ACHN (cell line): ENCODE data around the gene LPCAT2.
A peak's percentile ranks its signal among the peaks of the same experiment; 100 is the strongest.

ENCODE experiments used
- DNase-seq: peaks from one replicate; pipeline ENCODE4 v3.0.0-alpha.2; 2015
- in situ Hi-C: cut with HindIII; loops from 2 replicates; pipeline ENCODE4 v1.10.0; 2017; ENCODE audit warnings: low sequenced_read_pairs, low pct_ligation_motif_present, low pct_unique_long_range_greater_than_20kb

LPCAT2 gene

DNA sequence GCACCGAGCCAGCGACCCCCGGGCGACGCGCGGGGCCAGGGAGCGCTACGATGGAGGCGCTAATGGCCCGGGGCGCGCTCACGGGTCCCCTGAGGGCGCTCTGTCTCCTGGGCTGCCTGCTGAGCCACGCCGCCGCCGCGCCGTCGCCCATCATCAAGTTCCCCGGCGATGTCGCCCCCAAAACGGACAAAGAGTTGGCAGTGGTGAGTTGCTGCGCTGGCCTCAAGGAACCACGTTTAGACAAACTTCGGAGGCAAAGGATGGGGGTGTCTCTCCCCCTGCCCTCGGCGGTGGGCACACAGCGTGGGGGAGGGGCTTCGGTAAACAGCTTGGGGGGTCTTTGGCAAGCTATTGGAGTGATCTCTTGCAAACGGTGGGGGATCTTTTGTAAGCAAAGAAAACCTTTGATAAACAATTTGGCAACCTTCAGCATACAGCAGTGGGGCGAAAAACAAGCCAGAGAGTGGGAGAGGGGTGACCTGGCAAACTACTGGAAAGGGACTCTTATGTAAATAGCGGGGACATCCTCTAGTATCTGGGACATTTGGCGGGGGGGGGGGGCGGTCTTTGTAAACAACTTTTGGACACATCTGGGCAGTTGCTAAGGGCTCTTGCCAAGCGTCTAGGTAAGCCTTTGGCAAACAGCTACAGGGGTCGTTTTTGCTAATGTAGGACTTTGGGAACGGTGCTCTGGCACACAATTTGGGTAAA is 29.3 kb upstream of the LPCAT2 start:
- DNase-seq = no peak
- in situ Hi-C loops = no loop called here

DNA sequence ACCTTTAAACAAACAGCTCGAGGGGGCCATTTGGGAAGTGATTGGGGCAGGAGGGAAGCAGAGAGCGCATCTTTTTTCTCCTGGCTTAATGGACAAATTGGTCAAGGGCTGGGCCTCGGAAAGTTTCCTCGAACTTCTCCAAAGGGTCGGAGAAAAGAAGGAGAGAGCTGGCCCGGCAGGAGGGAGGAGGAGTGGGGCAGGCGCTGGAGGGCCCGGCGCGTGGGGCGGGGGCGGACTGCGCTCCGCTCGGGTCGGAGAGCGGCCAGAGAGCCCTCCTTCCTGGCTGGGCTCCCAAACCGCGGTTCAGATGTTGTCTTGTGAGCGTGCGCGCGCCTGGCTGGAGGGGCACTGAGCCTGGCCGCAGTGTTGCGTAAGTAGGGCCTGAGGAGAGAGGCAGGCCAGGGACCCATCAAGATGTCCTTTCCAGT is 28.6 kb upstream of the LPCAT2 start:
- DNase-seq = no peak
- in situ Hi-C loops = no loop called here

DNA sequence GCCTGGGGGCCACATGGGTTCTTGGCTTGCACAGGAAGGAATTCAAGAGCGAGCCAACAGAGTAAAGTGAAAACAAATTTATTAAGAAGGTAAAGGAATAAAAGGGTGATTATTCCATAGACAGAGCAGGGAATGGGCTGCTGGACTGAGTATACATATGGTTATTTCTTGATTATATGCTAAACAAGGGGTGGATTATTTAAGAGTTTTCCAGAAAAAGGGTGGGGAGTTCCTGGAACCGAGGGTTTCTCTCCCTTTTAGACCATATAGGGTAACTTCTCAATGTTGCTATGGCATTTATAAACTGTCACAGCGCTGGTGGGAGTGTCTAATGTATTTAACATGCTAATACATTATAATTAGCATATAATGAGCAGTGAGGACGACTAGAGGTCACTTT is 27.8 kb upstream of the LPCAT2 start:
- in situ Hi-C loops = no loop called here
- DNase-seq = no peak

DNA sequence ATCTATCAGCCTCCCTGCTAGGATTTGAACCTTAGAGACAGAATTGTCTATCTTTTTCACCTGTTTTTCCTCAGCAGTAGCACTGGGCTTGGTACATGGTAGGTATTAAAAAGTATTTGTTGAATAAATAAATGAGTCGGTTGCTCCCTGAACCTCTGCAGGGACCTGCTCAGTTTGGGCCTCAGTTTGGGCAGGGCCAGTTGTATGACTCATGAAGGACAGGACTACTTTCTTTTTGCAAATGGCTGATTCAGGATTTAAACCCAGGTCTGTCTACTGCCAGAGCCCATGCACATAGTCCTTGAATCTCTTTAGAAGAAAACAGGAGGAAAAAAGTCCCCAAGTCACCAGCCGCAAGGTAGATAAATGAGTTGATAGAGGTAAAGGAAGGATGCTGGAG is 26.8 kb upstream of the LPCAT2 start:
- no peak for DNase-seq
- in situ Hi-C loops = no loop called here

DNA sequence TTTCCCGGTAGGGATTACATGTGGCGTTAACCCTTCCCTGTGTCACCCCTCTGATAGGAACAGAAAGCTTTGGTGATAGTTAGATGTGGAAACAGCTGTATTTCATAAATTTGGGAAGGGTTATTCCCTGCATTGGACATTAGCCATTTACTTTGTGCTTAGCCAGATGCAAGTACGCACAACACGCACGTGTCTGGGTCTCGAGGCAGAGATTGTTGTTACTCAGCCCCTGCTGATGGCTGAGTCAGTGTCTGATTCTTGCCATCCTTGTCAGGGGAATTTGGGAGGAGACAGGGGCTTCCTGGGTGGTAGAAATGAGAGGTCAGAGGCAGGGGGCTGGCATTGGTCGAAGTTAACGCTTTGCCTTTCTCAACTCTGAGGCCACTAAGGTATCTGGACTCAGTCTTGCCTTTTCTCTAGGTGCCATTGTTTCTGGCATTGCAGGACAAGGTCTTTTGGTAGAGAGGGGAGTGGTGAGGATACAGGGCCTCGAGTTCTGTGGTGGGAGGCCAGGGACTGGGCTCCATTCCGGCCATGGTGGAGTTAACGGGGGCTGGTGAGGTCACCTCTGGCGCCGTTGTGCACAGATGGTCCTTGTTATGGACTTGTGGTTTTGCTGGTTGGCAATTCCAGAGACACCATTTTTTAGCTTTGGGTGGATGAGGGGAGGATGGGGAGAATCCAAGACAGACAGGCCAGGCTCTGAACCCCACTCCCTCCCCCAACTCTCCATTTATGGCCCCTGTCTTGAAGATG is 21.6 kb upstream of the LPCAT2 start:
- in situ Hi-C loops = no loop called here
- no peak for DNase-seq

DNA sequence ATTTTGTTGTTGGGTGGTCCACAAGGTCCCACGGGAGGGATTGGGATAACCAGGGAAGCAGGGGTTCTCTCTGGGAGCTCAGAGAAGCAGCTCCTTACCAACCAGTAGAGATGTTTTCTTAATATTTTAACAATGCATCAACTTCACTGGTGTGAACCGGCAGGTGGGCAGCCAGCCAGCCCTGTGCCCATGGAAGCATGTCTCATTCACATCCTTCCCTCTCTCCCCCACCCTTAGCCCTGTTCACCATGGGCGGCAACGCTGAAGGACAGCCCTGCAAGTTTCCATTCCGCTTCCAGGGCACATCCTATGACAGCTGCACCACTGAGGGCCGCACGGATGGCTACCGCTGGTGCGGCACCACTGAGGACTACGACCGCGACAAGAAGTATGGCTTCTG is 20.6 kb upstream of the LPCAT2 start:
- in situ Hi-C loops = no loop called here

DNA sequence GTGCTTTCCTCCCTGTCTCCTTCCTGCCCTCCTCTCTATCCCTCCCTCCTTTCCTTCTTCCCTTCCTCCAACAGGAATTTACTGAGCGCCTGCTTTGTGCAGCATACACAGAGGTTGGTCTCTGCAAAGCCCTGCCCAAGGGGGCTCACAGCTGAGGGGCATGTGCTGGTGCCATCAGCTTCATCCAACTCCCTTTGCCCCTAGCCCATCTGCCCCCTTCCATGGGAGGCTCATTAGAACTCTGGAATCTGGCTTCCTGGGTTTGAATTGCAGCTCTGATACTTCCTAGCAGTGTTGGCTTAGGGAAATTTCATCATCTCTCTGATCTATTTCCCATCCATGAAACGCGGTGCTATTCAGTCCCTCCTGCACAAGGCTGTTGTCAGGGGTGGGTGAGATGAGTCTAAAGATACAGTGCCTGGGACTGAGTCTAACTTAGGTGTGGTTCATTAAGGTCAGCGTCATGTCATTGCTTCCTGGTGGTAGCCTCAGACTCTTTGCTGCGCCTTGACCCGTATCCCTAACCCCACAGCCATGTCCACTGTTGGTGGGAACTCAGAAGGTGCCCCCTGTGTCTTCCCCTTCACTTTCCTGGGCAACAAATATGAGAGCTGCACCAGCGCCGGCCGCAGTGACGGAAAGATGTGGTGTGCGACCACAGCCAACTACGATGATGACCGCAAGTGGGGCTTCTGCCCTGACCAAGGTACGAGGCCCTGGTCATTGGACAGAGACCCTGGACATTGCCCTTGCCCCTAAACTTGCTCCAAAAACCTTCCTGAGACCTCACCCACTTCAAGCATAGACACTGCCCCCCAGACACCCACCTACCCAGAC is 19.5 kb upstream of the LPCAT2 start:
- in situ Hi-C loops = no loop called here
- no peak for DNase-seq

More for the DNA sequence above, 20.6 kb upstream of the LPCAT2 start:
- no peak for DNase-seq

DNA sequence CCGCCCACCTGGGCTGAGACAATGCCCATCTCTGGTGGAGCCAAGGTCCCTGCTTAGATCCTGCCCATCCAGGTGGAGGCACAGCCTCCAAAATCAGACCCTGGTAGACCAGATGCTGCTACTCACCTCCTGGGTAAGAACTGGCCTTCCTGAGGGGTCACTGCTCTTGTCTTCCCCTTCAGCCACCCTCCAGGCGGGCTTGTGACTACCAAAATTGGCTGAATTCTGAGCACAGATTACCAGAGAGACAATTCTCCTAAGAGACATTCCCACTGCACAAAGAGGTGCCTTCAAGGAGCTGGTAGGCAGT is 19.0 kb upstream of the LPCAT2 start:
- in situ Hi-C loops = no loop called here

DNA sequence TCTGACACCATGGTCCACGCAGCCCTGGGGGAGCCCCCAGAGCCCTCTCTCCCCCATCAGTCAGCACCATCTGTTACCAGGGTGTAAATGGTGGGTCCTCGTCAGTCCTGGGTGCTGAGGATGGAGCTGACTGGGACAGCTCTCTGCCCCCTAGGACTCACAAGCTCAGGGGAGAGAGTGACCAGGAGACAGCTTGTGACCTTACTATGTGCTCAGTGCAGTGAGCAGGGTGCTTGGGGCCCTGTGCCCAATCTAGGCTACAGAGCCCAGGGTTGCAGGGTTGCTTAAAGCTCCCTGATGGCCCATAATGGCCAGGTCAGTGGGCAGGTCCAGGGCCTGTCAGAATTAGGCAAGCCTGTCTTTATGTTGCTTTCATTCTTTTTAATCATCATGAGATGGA is 18.6 kb upstream of the LPCAT2 start:
- in situ Hi-C loops = no loop called here
- DNase-seq = no peak

More for the DNA sequence above, 19.0 kb upstream of the LPCAT2 start:
- DNase-seq = no peak

DNA sequence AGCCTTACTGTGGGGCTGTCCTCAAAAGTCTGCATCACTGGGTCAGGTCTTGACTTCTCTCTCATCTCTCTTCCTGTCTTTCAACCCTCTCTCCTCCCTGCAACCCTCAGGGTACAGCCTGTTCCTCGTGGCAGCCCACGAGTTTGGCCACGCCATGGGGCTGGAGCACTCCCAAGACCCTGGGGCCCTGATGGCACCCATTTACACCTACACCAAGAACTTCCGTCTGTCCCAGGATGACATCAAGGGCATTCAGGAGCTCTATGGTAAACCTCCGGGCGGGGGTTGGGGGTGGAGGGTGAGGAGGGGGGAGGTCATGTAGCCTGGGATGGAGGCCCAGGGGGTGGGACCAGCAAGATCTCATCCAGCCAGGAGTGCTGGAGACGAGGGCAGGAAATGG is 17.2 kb upstream of the LPCAT2 start:
- DNase-seq = no peak
- in situ Hi-C loops = no loop called here

DNA sequence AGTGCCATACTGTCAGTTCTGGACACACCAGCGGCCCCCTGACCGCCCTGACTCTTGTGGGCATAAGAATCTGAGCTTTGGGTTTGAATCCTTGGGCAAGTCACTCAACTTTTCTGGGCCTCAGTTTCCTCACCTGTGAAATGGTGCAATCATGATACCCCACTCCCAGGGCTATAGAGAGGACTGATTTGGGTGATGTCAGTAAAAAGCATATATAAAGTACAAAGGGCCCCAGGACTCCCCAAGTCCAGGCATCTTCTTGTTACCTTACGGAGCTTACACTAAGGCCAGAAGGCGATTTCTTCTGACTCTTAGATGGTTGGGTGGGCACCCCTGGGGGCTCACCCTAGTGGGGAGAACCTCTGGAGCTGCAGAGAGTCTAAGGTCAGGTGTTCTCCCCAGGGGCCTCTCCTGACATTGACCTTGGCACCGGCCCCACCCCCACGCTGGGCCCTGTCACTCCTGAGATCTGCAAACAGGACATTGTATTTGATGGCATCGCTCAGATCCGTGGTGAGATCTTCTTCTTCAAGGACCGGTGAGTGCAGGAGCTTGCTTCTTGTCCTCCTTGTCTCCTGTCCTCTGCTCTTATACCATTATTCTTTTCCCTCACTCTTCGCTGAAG is 16.0 kb upstream of the LPCAT2 start:
- in situ Hi-C loops = no loop called here
- DNase-seq = no peak

DNA sequence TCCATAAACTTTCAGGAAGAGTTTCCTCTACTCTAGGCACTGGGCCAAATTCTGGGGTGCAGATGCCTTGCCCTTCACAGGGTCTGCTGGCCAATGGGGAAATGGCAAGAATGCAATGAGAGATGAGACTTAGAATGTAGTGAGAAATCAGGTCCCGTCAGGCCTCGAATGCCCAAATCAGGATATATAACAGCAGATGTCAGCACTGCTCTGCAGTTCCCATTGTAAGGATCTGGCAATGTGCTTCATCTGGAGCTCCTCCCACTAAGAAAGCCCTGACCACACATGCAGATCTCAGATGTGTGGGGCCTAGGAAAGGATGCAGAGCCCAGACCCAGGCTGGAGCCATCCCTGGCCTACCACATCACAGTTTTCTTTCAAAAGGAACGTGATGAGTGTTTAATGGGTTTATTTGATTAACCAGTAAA is 13.9 kb upstream of the LPCAT2 start:
- in situ Hi-C loops = no loop called here
- peak; percentile 28 for DNase-seq

DNA sequence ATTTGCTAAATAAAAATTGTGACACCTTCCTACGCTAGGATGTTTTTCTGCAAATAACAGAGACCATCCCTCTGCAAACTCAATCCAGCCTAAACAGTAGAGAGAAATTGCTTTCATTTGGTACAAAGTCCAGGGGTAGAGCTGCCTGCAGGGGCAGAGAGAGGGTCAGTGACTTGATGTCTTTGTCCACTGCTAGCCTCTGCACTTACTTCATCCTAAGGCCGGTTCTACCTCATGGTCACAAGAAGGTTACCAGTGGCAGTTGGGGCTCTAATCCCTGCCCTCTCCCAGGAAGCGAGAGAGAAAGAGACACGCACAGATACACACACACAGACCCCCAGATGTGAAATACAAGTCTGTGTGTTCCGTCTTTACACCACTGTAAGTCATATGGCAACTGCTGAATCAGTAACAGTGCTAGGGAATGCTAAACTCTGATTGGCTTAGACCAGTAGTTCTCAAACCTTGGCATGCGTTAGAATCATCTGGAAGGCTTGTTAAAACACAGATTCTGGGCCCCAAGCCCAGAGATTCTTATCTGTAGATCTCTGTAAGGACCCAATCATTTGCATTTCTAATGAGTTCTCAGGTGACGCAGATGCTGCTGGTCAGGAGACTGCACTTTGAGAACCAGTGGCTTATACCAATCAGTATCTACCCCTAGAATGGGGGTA is 13.1 kb upstream of the LPCAT2 start:
- no peak for DNase-seq
- in situ Hi-C loops = no loop called here

DNA sequence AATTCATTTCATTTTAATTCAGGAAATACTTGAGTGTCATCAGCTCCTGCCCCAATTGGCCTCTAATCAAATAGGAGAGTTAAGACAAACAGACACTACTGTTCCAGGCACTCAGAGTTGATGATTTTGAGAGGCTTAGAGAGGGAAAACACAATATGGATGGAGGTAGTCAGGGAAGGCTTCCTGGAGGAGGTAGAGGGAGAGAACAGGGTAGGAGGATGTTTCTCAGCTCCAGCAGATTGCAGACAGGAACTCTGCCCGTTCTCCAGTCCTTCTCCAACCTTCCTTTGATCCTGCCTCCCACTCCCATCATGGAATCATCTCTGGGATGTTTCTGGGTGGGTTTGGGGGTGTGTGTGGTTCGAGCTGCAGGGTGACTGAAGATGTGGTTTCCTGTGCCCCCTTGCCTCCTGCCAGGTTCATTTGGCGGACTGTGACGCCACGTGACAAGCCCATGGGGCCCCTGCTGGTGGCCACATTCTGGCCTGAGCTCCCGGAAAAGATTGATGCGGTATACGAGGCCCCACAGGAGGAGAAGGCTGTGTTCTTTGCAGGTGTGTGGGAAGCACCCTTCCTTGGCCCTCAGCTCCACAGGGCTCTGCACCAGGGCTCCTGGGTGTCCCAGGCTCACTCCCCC is 12.2 kb upstream of the LPCAT2 start:
- no peak for DNase-seq
- in situ Hi-C loops = no loop called here

DNA sequence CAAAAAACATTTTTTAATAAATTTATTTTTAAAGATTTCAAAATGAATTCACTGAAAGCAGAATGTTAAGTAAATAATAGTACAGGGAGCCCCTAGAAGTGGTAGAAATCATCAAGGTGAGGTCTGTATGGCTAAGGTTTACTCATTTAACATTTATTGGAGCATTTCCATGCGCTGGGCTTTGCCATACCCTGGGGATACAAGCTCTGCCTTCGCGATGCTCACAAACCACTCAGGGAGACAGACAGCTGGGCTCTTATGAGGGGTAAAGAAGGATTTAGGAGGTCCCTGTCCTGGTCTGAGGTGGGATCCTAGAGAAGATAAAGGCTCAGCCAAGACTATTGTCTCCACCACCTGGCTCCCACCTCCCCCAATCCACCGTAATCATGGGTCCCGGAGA is 11.3 kb upstream of the LPCAT2 start:
- no peak for DNase-seq
- in situ Hi-C loops = no loop called here

DNA sequence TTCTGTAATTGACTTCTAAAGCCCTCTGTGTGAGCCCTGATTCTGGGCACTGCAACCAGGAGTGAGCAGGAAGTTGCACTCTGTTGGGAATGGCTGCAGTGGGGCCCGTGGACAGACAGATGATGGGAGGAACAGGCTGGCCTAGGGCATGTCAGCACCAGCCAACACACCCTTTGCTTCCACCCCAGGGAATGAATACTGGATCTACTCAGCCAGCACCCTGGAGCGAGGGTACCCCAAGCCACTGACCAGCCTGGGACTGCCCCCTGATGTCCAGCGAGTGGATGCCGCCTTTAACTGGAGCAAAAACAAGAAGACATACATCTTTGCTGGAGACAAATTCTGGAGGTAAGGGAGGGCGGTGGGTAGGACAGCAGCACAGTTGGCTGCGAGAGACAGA is 10.8 kb upstream of the LPCAT2 start:
- in situ Hi-C loops = no loop called here

DNA sequence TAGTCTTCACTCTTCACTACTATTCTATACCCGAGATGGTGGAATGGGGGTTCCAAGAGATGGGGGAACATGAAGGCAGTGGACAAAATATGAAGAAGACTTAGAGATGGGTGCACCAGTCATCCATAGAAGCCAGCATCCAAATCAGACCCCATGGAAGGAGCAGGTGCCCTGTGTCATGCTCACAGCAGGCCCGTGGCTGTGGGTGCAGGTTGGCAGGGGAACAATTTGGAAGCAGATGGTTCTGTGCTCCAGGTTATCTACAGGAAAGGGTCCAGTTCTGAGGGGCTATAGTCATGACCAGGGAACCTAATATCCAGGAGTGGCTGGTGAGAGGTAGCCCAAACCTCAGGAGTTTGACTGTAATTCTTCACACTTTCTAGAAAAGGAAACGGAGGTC is 9.6 kb upstream of the LPCAT2 start:
- DNase-seq = no peak
- in situ Hi-C loops = no loop called here

More for the DNA sequence above, 10.8 kb upstream of the LPCAT2 start:
- no peak for DNase-seq

DNA sequence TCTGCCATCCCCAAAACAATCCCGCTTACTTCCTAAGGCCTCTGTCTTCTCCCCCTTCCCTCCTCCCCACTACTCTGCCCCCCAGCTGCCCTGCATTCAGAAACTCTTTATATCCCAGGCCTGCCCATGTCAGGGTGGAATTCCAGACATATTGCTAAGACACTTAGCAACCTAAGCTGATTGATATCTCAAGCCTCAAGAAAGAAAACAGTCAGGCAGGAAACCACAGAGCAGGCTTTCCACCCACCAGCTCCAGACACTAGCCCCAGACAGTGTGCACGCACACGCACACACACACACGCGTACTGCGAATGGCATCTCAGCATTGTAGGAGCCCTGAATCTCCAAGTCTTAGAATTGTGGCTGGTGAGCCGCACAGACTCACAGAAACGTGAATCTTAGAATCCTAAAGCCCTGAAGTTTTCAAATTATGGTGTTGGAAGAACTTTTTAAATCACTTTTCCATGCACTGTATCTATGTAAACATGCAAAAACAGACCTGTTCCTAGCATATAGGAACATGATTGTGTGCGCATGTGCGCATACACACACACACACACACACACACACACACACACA is 8.8 kb upstream of the LPCAT2 start:
- in situ Hi-C loops = no loop called here
- DNase-seq = peak; percentile 78
